ENCODE data around the gene F7. TPM values are rescaled to one million over a fixed set of nuclear protein-coding genes. Genes with fewer than 3 reads are reported as not detected.

F7 gene
- total and polyA plus RNA-seq, 2 donors (not counting 1 experiment from before 2014, with no cell fraction given), result not detected

GRCh38 chr13:113123226-113124201 lies 17.9 kb downstream of the F7 start:
- Histone ChIP-seq H3K9me3 (ENCODE audit: control insufficient read depth, insufficient read depth, low read depth, low read length) (no peaks in the 10 kb centered on the region), H3K4me1 (ENCODE audit: control insufficient read depth, extremely low read depth, insufficient read depth, low read length) (no peaks in the 10 kb centered on the region), H3K36me3 (ENCODE audit: control insufficient read depth, insufficient read depth, low read length) (no peaks in the 10 kb centered on the region), H3K79me2 (ENCODE audit: control insufficient read depth, insufficient read depth, low read length) (no peaks in the 10 kb centered on the region), H4K20me1 (ENCODE audit: control insufficient read depth, extremely low read depth, insufficient read depth, low read length) (no peaks in the 10 kb centered on the region), H3K4me3 (replicated peaks in 1 of 4; ENCODE audit: control extremely low read depth in 1 of 4, insufficient read depth in 1 of 4, low read depth in 3 of 4, low read length in 4 of 4) (peak overlapping the region in 2 of 4 experiments; percentile 37 to 58), H3K4me2 (ENCODE audit: extremely low read depth, insufficient read depth, low read length) (peak overlapping the region; percentile 82), H2AFZ (ENCODE audit: low read length) (peak overlapping the region; percentile 96), H3K27me3 (ENCODE audit: control insufficient read depth, insufficient read depth, low read length) (peaks cover 5% of the 10 kb centered on the region), H3K27ac (ENCODE audit: insufficient read depth, low read length) (peak overlapping the region; percentile 47), H3K9ac (ENCODE audit: insufficient read depth, low read length) (peak overlapping the region; percentile 48)
- TF ChIP-seq EZH2 (IDR thresholded peaks at IDR 0.05; ENCODE audit: low read length, missing control alignments) (no peak), CTCF (conservative IDR thresholded peaks at IDR 0.05 in 1 of 2, IDR thresholded peaks at IDR 0.05 in 1 of 2; ENCODE audit: low read depth in 1 of 2, low read length in 2 of 2) (peak in 1 of 2 donors; percentile 8)
- no peak for DNase-seq (ENCODE audit: low read depth in 2 of 2)

GRCh38 chr13:113124211-113124970 lies 18.8 kb downstream of the F7 start:
- H3K79me2 ChIP-seq (ENCODE audit: control insufficient read depth, insufficient read depth, low read length), result no peaks in the 10 kb centered on the region
- H2AFZ ChIP-seq (ENCODE audit: low read length), result no peak overlapping the region
- TF ChIP-seq CTCF (conservative IDR thresholded peaks at IDR 0.05 in 1 of 2, IDR thresholded peaks at IDR 0.05 in 1 of 2; ENCODE audit: low read depth in 1 of 2, low read length in 2 of 2) (no peak), EZH2 (IDR thresholded peaks at IDR 0.05; ENCODE audit: low read length, missing control alignments) (no peak)
- peaks cover 3% of the 10 kb centered on the region for H3K27me3 ChIP-seq (ENCODE audit: control insufficient read depth, insufficient read depth, low read length)
- no peak overlapping the region for H3K9ac ChIP-seq (ENCODE audit: insufficient read depth, low read length)
- H3K9me3 ChIP-seq (ENCODE audit: control insufficient read depth, insufficient read depth, low read depth, low read length), result no peaks in the 10 kb centered on the region
- H4K20me1 ChIP-seq (ENCODE audit: control insufficient read depth, extremely low read depth, insufficient read depth, low read length), result no peaks in the 10 kb centered on the region
- no peak overlapping the region for H3K27ac ChIP-seq (ENCODE audit: insufficient read depth, low read length)
- DNase-seq (ENCODE audit: low read depth in 2 of 2), result no peak
- no peak overlapping the region for H3K4me3 ChIP-seq (replicated peaks in 1 of 4; ENCODE audit: control extremely low read depth in 1 of 4, insufficient read depth in 1 of 4, low read depth in 3 of 4, low read length in 4 of 4)
- H3K4me2 ChIP-seq (ENCODE audit: extremely low read depth, insufficient read depth, low read length), result no peak overlapping the region
- H3K36me3 ChIP-seq (ENCODE audit: control insufficient read depth, insufficient read depth, low read length), result no peaks in the 10 kb centered on the region
- H3K4me1 ChIP-seq (ENCODE audit: control insufficient read depth, extremely low read depth, insufficient read depth, low read length), result no peaks in the 10 kb centered on the region

Measured in fibroblast of lung (primary cell).